Measurements from ENCODE around the gene NDUFAF7.

NDUFAF7 gene

GRCh38 chr2:37231241-37232130, at the start of gene NDUFAF7, which contains the start of gene CEBPZ:
NDUFAF7 (plus strand) TSS chr2:37231658; CDS start chr2:37231706, 48 bp downstream.
CEBPZ (minus strand) TSS chr2:37231596; CDS start chr2:37231567, 29 bp downstream.
- DNase-seq: peak; percentile 82
- Mint-ChIP-seq H3K27ac (no peak within 1 kb of the TSS), H3K27me3 (ENCODE audit: low read depth, poor library complexity) (no peaks in the 10 kb centered on the region), H3K36me3 (ENCODE audit: low read depth) (peaks cover 32% of the 10 kb centered on the region), H3K9me3 (no peaks in the 10 kb centered on the region), H3K4me3 (no peak within 1 kb of the TSS), H3K4me1 (peaks cover 12% of the 10 kb centered on the region)
- no peak for TF ChIP-seq CTCF (IDR thresholded peaks at IDR 0.05)

DNA sequence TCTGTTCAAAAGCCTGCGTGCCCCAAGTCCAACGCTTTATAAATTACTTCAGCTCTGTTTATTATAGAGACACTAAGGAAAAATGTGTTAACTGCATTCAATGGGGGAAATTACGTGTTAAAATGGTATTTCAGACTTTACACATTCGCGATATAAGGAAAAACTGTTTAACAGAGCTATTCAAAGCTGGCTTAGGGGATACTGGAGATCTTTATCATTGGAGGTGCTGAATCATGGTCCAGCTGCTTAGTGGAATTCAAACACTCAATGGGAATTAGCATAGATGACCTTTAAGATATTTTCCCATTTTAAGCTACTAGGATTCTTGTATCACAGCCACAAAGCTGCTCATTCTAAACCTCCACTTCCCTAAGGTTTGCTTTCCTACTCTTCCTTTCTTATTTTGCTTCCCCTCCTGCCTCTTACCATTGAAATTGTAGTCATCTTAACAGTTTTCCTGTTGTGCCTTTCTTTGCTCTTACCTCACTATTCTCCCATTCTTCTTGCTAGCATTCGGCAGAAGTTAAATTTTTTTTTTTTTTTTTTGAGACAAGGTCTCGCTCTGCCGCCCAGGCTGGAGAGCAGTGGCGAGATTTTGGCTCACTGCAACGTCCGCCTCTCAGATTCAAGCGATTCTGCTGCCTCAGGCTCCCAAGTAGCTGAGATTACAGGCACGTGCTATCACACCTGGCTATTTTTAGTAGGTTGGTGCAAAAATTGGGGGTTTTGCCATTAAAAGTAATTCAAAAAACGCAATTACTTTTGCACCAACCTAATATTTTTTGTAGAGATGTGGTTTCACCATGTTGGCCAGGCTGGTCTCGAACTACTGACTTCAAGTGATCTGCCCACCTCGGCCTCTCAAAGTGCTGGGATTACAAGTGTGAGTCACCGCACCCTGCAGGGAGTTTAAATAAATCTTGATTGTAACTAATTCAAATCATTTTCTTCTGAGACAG, 49.5 kb upstream of the NDUFAF7 start:
- DNase-seq: no peak
- TF ChIP-seq CTCF (IDR thresholded peaks at IDR 0.05): no peak
- Mint-ChIP-seq H3K36me3 (ENCODE audit: low read depth) (no peaks in the 10 kb centered on the region), H3K27me3 (ENCODE audit: low read depth, poor library complexity) (no peaks in the 10 kb centered on the region), H3K4me3 (no peak overlapping the region), H3K4me1 (no peaks in the 10 kb centered on the region), H3K27ac (no peak overlapping the region), H3K9me3 (no peaks in the 10 kb centered on the region)

- H3K27ac Mint-ChIP-seq: no peak within 1 kb of the TSS
- no peak for TF ChIP-seq CTCF (IDR thresholded peaks at IDR 0.05)
- no peak within 1 kb of the TSS for H3K4me3 Mint-ChIP-seq
- H3K27me3 Mint-ChIP-seq (ENCODE audit: low read depth, poor library complexity): peaks cover 6% of the 10 kb centered on the region
- no peaks in the 10 kb centered on the region for H3K36me3 Mint-ChIP-seq (ENCODE audit: low read depth)
- H3K4me1 Mint-ChIP-seq: no peaks in the 10 kb centered on the region
- DNase-seq: no peak
- H3K9me3 Mint-ChIP-seq: no peaks in the 10 kb centered on the region
These were observed 42.9 kb upstream of the NDUFAF7 start, which contains the start of gene SULT6B1 for GRCh38 chr2:37188570-37188969. SULT6B1 (minus strand) TSS chr2:37188670; CDS start chr2:37188640, 30 bp downstream.

- Mint-ChIP-seq H3K36me3 (ENCODE audit: low read depth) (no peaks in the 10 kb centered on the region), H3K27ac (no peak overlapping the region), H3K4me3 (no peak overlapping the region), H3K9me3 (no peaks in the 10 kb centered on the region), H3K27me3 (ENCODE audit: low read depth, poor library complexity) (peaks cover 6% of the 10 kb centered on the region), H3K4me1 (no peaks in the 10 kb centered on the region)
- TF ChIP-seq CTCF (IDR thresholded peaks at IDR 0.05): no peak
- DNase-seq: no peak
These were observed 41.9 kb upstream of the NDUFAF7 start for GRCh38 chr2:37189452-37190153.

- peaks cover 6% of the 10 kb centered on the region for H3K27me3 Mint-ChIP-seq (ENCODE audit: low read depth, poor library complexity)
- no peaks in the 10 kb centered on the region for H3K36me3 Mint-ChIP-seq (ENCODE audit: low read depth)
- H3K9me3 Mint-ChIP-seq: no peaks in the 10 kb centered on the region
- no peak for DNase-seq
- TF ChIP-seq CTCF (IDR thresholded peaks at IDR 0.05): no peak
- no peak overlapping the region for H3K27ac Mint-ChIP-seq
- no peaks in the 10 kb centered on the region for H3K4me1 Mint-ChIP-seq
- no peak overlapping the region for H3K4me3 Mint-ChIP-seq
These were observed 41.2 kb upstream of the NDUFAF7 start for GRCh38 chr2:37190290-37190689.

Data from nephron progenitor cell (in vitro differentiated cells).